DOHH2 (cell line): ENCODE results near the gene GRPEL2.

Experiments
- H3F3A ChIP-seq: fragments of 200-600 bp; sonication (generic), shearing (Covaris generic); 2 replicates; pipeline ENCODE4 v1.6.0; 2016; ENCODE audit warnings: antibody characterized with exemption, mild to moderate bottlenecking; ENCODE audit not compliant: control insufficient read depth, insufficient read depth
- H3K27ac ChIP-seq: fragments of 200-600 bp; sonication (generic); 2 replicates; pipeline ENCODE4 v1.5.1; 2014; ENCODE audit warnings: low read depth, mild to moderate bottlenecking, low read length, moderate library complexity
- H3K27me3 ChIP-seq: fragments of 200-600 bp; sonication (generic); 2 replicates; pipeline ENCODE4 v1.6.1; 2014; ENCODE audit warnings: mild to moderate bottlenecking, low read length, mixed read lengths; ENCODE audit not compliant: control insufficient read depth
- H3K36me3 ChIP-seq: fragments of 200-600 bp; sonication (generic); 2 replicates; pipeline ENCODE4 v1.6.1; 2014; ENCODE audit warnings: mild to moderate bottlenecking, low read length, moderate library complexity, mixed read lengths; ENCODE audit not compliant: control insufficient read depth
- H3K4me1 ChIP-seq: fragments of 200-600 bp; sonication (generic); 2 replicates; pipeline ENCODE4 v1.6.1; 2014; ENCODE audit warnings: mild to moderate bottlenecking, low read length, mixed read lengths; ENCODE audit not compliant: control insufficient read depth
- H3K4me2 ChIP-seq: fragments of 200-600 bp; sonication (generic); 2 replicates; pipeline ENCODE4 v1.6.0; 2014; ENCODE audit warnings: mild to moderate bottlenecking, low read length, moderate library complexity
- H3K4me3 ChIP-seq: fragments of 200-600 bp; sonication (generic); 2 replicates; pipeline ENCODE4 v1.5.1; 2014; ENCODE audit warnings: mild to moderate bottlenecking, low read length, mixed read lengths
- H3K79me2 ChIP-seq: fragments of 200-600 bp; sonication (generic); 2 replicates; pipeline ENCODE4 v1.6.1; 2014; ENCODE audit warnings: mild to moderate bottlenecking, low read length, mixed read lengths; ENCODE audit not compliant: control insufficient read depth
- H3K9me2 ChIP-seq: fragments of 200-600 bp; sonication (generic); replicated peaks from 2 replicates; pipeline ENCODE4 v1.6.1; 2014; ENCODE audit warnings: mild to moderate bottlenecking, low read length, mixed read lengths; ENCODE audit not compliant: control insufficient read depth
- H3K9me3 ChIP-seq: fragments of 200-600 bp; sonication (generic); 2 replicates; pipeline ENCODE4 v1.6.1; 2014; ENCODE audit warnings: antibody characterized with exemption, low read length, mixed read lengths; ENCODE audit not compliant: control insufficient read depth, insufficient read depth
- H4K20me1 ChIP-seq: fragments of 200-600 bp; sonication (generic); 2 replicates; pipeline ENCODE4 v1.6.0; 2014; ENCODE audit warnings: low read depth, mild to moderate bottlenecking, antibody characterized with exemption, low read length, moderate library complexity; ENCODE audit not compliant: control insufficient read depth, insufficient read depth
- EZH2phosphoT487 ChIP-seq: fragments of 200-600 bp; sonication (generic); IDR thresholded peaks from 2 replicates; pipeline ENCODE4 v1.6.1; 2017; ENCODE audit warnings: borderline replicate concordance, mild to moderate bottlenecking, antibody characterized with exemption, low read length, moderate library complexity, mixed read lengths
- TF ChIP-seq, protein P1 (sequence below): fragments of 200-600 bp; sonication (generic); IDR thresholded peaks from one replicate; pipeline ENCODE4 v1.5.1; 2014; ENCODE audit warnings: antibody characterized with exemption, mild to moderate bottlenecking, low read depth, low read length; ENCODE audit not compliant: poor library complexity, severe bottlenecking

GRPEL2 gene

DNA sequence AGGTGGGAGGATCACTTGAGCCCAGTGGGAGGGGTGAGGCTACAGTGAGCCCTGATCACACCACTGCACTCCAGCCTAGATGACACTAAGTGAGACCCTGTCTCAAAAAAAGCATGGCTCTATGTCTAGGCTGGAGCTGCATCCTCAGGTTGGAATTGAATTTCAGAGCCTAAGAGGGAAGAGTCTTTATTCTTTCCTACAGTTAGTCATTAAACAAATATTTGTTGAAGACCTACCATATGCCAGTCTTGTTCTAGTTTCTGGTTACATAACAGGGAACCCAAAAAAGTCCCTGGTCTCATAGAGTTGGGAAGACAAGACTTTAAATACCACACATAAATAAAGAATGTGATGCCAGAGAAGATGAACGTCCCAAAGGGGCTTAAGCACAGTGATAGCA lies 6.9 kb upstream of the GRPEL2 start:
- no peaks in the 10 kb centered on the region for H3K9me3 ChIP-seq
- no peaks in the 10 kb centered on the region for H3K9me2 ChIP-seq
- no peaks in the 10 kb centered on the region for H3K79me2 ChIP-seq
- no peak overlapping the region for H3K27ac ChIP-seq
- H3K4me3 ChIP-seq: no peak overlapping the region
- peaks cover 8% of the 10 kb centered on the region; the same call in 1 of the 2 replicates for H3K4me1 ChIP-seq
- no peaks in the 10 kb centered on the region for H4K20me1 ChIP-seq
- TF ChIP-seq EZH2phosphoT487: no peak
- TF ChIP-seq, protein P1, sequence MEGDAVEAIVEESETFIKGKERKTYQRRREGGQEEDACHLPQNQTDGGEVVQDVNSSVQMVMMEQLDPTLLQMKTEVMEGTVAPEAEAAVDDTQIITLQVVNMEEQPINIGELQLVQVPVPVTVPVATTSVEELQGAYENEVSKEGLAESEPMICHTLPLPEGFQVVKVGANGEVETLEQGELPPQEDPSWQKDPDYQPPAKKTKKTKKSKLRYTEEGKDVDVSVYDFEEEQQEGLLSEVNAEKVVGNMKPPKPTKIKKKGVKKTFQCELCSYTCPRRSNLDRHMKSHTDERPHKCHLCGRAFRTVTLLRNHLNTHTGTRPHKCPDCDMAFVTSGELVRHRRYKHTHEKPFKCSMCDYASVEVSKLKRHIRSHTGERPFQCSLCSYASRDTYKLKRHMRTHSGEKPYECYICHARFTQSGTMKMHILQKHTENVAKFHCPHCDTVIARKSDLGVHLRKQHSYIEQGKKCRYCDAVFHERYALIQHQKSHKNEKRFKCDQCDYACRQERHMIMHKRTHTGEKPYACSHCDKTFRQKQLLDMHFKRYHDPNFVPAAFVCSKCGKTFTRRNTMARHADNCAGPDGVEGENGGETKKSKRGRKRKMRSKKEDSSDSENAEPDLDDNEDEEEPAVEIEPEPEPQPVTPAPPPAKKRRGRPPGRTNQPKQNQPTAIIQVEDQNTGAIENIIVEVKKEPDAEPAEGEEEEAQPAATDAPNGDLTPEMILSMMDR: no peak
- H3K36me3 ChIP-seq: no peaks in the 10 kb centered on the region
- H3F3A ChIP-seq: no peaks in the 10 kb centered on the region
- H3K4me2 ChIP-seq: no peak overlapping the region
- no peaks in the 10 kb centered on the region; the same call in 1 of the 2 replicates for H3K27me3 ChIP-seq

- no peaks in the 10 kb centered on the region for H3K27me3 ChIP-seq
- peaks cover 5% of the 10 kb centered on the region for H3K36me3 ChIP-seq
- TF ChIP-seq, protein P1: no peak
- TF ChIP-seq EZH2phosphoT487: no peak
- peaks cover 15% of the 10 kb centered on the region for H3K79me2 ChIP-seq
- H3K9me3 ChIP-seq: no peaks in the 10 kb centered on the region
- H3F3A ChIP-seq: peaks cover 11% of the 10 kb centered on the region; the same call in 1 of the 2 replicates
- peaks cover 21% of the 10 kb centered on the region for H3K4me1 ChIP-seq
- no peak overlapping the region for H3K4me3 ChIP-seq
- H3K9me2 ChIP-seq: no peaks in the 10 kb centered on the region
- H4K20me1 ChIP-seq: no peaks in the 10 kb centered on the region
- no peak overlapping the region for H3K4me2 ChIP-seq
- no peak overlapping the region for H3K27ac ChIP-seq
Observed at GRCh38 chr5:149340920-149341319, 4.4 kb upstream of the GRPEL2 start.

DNA sequence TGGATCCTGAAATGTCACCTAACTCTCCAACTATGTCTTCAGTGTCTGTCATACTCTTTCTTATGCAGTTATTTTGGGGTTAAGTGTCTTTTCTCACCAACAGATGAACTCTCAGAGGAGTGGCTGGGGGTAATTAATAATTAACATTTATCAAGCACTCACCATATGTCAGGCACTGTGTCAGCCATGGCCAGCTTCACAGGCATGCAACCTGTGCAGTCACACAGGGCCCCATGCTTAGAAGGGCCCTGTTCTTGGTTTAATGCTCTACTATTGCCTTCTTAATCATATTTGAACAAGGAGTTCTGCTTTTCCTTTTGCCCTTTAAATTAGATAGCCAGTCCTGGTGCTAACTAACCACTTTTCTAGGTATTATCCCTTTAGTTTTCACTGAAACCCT lies 3.4 kb upstream of the GRPEL2 start:
- Histone ChIP-seq H3K36me3 (peaks cover 10% of the 10 kb centered on the region), H3K4me3 (no peak overlapping the region), H3K27ac (no peak overlapping the region), H3K9me2 (no peaks in the 10 kb centered on the region), H4K20me1 (peaks cover under 1% of the 10 kb centered on the region; the same call in 1 of the 2 replicates), H3K79me2 (peaks cover 25% of the 10 kb centered on the region), H3K9me3 (no peaks in the 10 kb centered on the region), H3K27me3 (no peaks in the 10 kb centered on the region), H3K4me1 (peaks cover 23% of the 10 kb centered on the region), H3F3A (peaks cover 11% of the 10 kb centered on the region; the same call in 1 of the 2 replicates), H3K4me2 (no peak overlapping the region)
- TF ChIP-seq, protein P1: no peak
- no peak for TF ChIP-seq EZH2phosphoT487
